ENCODE results near the gene ROCK2. TPM values are rescaled to one million over a fixed set of nuclear protein-coding genes. Genes with fewer than 3 reads are reported as not detected.

ROCK2 gene
- total and polyA plus RNA-seq, 2 of the 13 experiments (the other 11 are each of a cell fraction or from before 2014, with no cell fraction given) = 38.1 to 119 TPM

GRCh38 chr2:11370377-11371091 lies 26.1 kb upstream of the ROCK2 start (continued):
- TF ChIP-seq KDM5A (IDR thresholded peaks at IDR 0.05; ENCODE audit: borderline replicate concordance, low read length) (no peak), PHB2 (IDR thresholded peaks at IDR 0.05; ENCODE audit: partially characterized antibody) (no peak), RFXAP (CRISPR knock-in tag; IDR thresholded peaks at IDR 0.05; ENCODE audit: borderline replicate concordance) (peak; percentile 93), NFE2L1 (CRISPR knock-in tag; IDR thresholded peaks at IDR 0.05; ENCODE audit: borderline replicate concordance) (peak; percentile 65; the same call in 1 of the 2 replicates), FOXO1 (CRISPR knock-in tag; IDR thresholded peaks at IDR 0.05) (peak; percentile 82; the same call in 1 of the 2 replicates), ZSCAN25 (CRISPR knock-in tag; IDR thresholded peaks at IDR 0.05) (peak; percentile 33; the same call in 1 of the 2 replicates), POLR2AphosphoS5 (IDR thresholded peaks at IDR 0.05; ENCODE audit: low read depth, low read length) (no peak), BRD4 (CRISPR knock-in tag; IDR thresholded peaks at IDR 0.05) (peak; percentile 95; the same call in 1 of the 2 replicates), ZNF264 (CRISPR knock-in tag; IDR thresholded peaks at IDR 0.05) (peak; percentile 93; the same call in 1 of the 2 replicates), SPEN (CRISPR knock-in tag; IDR thresholded peaks at IDR 0.05; ENCODE audit: low read depth) (peak; percentile 60; the same call in 1 of the 2 replicates), MIER3 (CRISPR knock-in tag; IDR thresholded peaks at IDR 0.05; ENCODE audit: borderline replicate concordance) (peak; percentile 74; the same call in 1 of the 2 replicates), ZNF549 (CRISPR knock-in tag; IDR thresholded peaks at IDR 0.05) (no peak), PAF1 (CRISPR knock-in tag; IDR thresholded peaks at IDR 0.05) (no peak), ZNF850 (CRISPR knock-in tag; conservative IDR thresholded peaks at IDR 0.05) (no peak), KDM4B (CRISPR knock-in tag; IDR thresholded peaks at IDR 0.05) (0 out of 2 replicates have a peak, but pooled peaks have one; percentile 75), ZNF749 (CRISPR knock-in tag; IDR thresholded peaks at IDR 0.05; ENCODE audit: borderline replicate concordance) (peak; percentile 86), ZNF12 (CRISPR knock-in tag; IDR thresholded peaks at IDR 0.05) (peak; percentile 68), SNAPC5 (CRISPR knock-in tag; IDR thresholded peaks at IDR 0.05; ENCODE audit: borderline replicate concordance) (peak; percentile 75; the same call in 1 of the 2 replicates), KAT2B (IDR thresholded peaks at IDR 0.05; ENCODE audit: borderline replicate concordance, low read depth, low read length) (no peak), ZNF260 (CRISPR knock-in tag; IDR thresholded peaks at IDR 0.05; ENCODE audit: borderline replicate concordance, low read depth) (0 out of 2 replicates have a peak, but pooled peaks have one; percentile 58), NR2F2 (IDR thresholded peaks at IDR 0.05; ENCODE audit: borderline replicate concordance, low read depth) (peak; percentile 88; the same call in 1 of the 2 replicates), ZNF616 (CRISPR knock-in tag; IDR thresholded peaks at IDR 0.05; ENCODE audit: low read depth) (peak; percentile 68; the same call in 1 of the 2 replicates)
- TF ChIP-seq, protein P1, sequence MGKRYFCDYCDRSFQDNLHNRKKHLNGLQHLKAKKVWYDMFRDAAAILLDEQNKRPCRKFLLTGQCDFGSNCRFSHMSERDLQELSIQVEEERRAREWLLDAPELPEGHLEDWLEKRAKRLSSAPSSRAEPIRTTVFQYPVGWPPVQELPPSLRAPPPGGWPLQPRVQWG (CRISPR knock-in tag; IDR thresholded peaks at IDR 0.05; ENCODE audit: borderline replicate concordance, low read depth) = no peak
- TF ChIP-seq, protein P2, sequence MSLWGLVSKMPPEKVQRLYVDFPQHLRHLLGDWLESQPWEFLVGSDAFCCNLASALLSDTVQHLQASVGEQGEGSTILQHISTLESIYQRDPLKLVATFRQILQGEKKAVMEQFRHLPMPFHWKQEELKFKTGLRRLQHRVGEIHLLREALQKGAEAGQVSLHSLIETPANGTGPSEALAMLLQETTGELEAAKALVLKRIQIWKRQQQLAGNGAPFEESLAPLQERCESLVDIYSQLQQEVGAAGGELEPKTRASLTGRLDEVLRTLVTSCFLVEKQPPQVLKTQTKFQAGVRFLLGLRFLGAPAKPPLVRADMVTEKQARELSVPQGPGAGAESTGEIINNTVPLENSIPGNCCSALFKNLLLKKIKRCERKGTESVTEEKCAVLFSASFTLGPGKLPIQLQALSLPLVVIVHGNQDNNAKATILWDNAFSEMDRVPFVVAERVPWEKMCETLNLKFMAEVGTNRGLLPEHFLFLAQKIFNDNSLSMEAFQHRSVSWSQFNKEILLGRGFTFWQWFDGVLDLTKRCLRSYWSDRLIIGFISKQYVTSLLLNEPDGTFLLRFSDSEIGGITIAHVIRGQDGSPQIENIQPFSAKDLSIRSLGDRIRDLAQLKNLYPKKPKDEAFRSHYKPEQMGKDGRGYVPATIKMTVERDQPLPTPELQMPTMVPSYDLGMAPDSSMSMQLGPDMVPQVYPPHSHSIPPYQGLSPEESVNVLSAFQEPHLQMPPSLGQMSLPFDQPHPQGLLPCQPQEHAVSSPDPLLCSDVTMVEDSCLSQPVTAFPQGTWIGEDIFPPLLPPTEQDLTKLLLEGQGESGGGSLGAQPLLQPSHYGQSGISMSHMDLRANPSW (CRISPR knock-in tag; IDR thresholded peaks at IDR 0.05; ENCODE audit: borderline replicate concordance) = peak; percentile 79; the same call in 1 of the 2 replicates
- TF ChIP-seq, protein P3, sequence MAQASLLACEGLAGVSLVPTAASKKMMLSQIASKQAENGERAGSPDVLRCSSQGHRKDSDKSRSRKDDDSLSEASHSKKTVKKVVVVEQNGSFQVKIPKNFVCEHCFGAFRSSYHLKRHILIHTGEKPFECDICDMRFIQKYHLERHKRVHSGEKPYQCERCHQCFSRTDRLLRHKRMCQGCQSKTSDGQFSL (CRISPR knock-in tag; IDR thresholded peaks at IDR 0.05) = peak; percentile 70; the same call in 1 of the 2 replicates

Data from HepG2 (cell line).